HG02852 (cell line): ENCODE results near the gene IFNL3.
"Not testable (repeated sequence)": the region's sequence is repeated elsewhere in the genome, so short reads cannot be mapped to it uniquely, and the experiment has no call there.

Experiments
- ATAC-seq: cut with Tn5 transposase; IDR thresholded peaks from one replicate; pipeline ENCODE4 v1.9.1; 2021; ENCODE audit warnings: mild to moderate bottlenecking, moderate library complexity; ENCODE audit not compliant: unreplicated experiment

IFNL3 gene

GRCh38 chr19:39218230-39219007 lies 26.4 kb downstream of the IFNL3 start:
- no peak for ATAC-seq

GRCh38 chr19:39217094-39217493 lies 27.7 kb downstream of the IFNL3 start:
- ATAC-seq = no peak

- ATAC-seq = not testable (repeated sequence)
These were observed 29.5 kb downstream of the IFNL3 start for GRCh38 chr19:39215323-39215722.

DNA sequence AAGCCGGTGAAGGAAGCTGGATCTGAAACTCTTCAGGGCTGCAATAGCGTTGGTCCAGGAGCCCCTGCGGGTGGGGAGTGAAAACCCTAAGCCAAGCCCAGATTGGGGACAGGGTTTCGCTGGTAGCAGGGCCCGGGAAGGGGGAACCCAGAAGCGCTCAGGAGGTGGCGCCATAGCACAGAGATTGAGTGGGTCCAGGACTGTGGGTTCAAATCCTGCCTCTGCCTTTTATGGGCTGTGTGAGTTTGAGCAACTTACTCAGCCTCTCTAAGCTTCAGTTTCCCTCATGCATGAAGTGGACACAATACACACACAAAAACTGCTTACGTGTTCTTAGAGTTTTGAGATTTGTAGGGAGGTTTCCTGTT lies 32.4 kb downstream of the IFNL3 start:
- no peak for ATAC-seq

- ATAC-seq = no peak
These were observed 33.0 kb downstream of the IFNL3 start for GRCh38 chr19:39211731-39212374.

- ATAC-seq = no peak
These were observed 35.6 kb downstream of the IFNL3 start for GRCh38 chr19:39209196-39209595.

GRCh38 chr19:39208175-39208795 lies 36.5 kb downstream of the IFNL3 start:
- no peak for ATAC-seq

- ATAC-seq = no peak
These were observed 37.4 kb downstream of the IFNL3 start for GRCh38 chr19:39207293-39207836.

GRCh38 chr19:39206122-39206521 lies 38.7 kb downstream of the IFNL3 start:
- ATAC-seq = no peak

- ATAC-seq = no peak
These were observed 39.4 kb downstream of the IFNL3 start for GRCh38 chr19:39205449-39205764.

DNA sequence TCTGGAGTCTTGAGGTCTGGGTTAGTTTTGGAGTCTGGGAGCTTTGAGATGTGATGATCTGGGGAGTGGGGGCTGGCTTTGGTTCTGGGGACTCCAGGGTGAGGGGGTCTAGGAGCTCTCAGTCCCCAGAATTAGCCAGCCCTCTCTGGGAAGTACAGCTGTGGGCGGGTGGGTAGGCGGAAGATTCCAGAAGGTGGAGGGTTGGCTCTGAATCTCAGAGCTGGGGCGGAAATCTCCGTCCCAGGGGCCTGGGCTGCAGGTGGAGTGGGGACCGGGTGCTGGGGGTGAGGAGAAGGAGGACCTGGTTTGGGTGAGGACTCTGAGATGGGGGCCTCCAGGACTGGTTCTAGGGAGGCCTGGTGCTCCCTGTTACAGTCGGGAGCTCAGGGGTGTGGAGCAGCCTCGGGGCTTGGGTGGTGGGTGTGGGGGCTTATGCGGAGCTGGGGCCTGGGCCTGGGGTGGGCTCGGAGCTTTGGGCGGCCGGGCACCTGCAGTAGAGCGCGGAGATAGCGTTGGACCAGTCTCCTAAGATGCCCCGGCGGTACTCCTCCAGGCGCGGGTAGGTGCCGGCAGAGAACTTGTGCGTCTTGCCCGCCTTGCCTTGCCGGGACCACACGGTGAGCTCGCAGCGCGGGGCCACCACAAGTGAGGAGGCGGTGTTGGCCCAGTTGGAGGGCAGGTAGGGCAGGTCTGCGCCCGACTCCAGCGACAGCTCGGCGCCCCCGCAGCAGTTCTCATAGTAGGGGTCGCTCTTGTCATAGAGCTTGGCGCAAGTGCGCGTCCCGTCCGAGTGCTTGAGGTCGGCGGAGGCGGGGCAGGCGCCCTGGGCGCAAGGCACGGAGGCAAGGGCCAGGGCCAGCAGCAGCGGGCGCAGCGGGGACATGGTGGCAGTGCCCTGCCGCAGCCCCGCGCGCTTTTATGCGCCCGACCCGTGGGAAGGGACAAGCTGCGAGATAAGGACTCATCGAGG lies 41.1 kb downstream of the IFNL3 start, which contains the start of gene SYCN:
Gene SYCN (minus strand): TSS at position 892 of the 970 bp plus-strand sequence. CDS start 9 bp downstream, at position 883.
- ATAC-seq = no peak

DNA sequence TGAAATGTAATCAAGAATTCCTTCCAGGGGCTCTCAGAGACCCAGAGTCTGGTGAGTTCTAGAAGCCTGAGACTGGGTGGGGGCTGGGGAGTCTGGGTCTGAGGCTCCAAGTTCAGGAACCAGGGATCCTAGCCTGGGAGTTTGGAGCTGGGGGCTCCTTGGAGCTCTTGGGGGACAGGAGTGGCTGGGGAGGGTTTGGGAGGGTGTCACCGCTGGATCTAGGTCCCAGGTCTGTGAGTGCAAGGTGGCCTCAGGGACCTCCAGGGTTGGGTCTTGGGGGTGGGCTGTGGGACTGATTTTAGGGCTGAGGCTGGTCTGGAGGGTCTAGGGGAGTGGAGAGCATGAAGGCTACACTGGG lies 41.8 kb downstream of the IFNL3 start:
- ATAC-seq = no peak

DNA sequence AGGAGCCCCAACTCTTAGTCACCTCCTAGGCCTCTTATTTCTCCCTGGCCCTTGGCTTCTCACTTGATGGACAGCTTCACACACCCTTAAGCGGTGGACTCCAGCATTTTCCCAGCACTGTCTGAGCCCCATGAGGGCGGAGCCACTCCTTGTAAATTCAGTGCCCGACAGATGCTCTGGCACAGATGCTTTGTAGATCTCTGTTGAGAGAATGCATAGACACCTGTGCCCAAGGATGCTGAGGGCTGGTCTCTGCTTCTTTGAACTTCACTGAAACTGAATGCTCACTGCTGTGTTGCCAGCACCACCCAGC lies 44.0 kb downstream of the IFNL3 start:
- ATAC-seq = no peak

GRCh38 chr19:39200066-39200802 lies 44.6 kb downstream of the IFNL3 start:
- ATAC-seq = no peak

- no peak for ATAC-seq
These were observed 45.8 kb downstream of the IFNL3 start for GRCh38 chr19:39199025-39199424.

GRCh38 chr19:39197808-39198207 lies 47.0 kb downstream of the IFNL3 start:
- ATAC-seq = no peak

DNA sequence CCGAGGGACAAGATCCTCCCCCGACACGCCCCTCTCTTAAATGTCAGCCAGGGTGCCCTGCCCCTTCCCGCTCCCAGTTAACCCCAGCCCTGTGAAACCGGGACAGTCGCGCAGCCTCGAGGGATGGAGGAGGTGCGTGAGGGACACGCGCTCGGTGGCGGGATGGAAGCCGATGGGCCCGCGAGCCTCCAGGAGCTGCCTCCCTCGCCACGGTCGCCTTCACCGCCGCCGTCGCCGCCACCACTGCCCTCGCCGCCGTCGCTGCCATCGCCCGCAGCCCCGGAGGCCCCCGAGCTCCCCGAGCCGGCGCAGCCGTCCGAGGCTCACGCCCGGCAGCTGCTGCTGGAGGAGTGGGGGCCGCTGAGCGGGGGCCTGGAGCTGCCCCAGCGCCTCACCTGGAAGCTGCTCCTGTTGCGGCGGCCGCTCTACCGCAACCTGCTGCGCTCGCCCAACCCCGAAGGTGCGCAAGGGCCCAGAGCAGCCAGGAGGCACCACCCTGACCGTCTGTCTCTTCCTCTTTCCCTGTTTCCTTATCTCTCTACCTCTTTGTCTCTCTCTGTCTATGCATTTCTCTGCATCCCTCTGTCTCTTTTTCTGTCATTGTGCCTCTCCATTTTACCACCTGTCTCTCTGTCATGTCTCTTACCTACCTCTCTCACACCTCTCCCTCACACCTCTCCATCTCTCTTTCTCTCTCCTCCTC lies 47.8 kb downstream of the IFNL3 start, which contains the start of gene NCCRP1:
Gene NCCRP1 (plus strand): TSS at position 105 of the 703 bp plus-strand sequence. CDS start 19 bp downstream, at position 124.
- ATAC-seq = no peak

DNA sequence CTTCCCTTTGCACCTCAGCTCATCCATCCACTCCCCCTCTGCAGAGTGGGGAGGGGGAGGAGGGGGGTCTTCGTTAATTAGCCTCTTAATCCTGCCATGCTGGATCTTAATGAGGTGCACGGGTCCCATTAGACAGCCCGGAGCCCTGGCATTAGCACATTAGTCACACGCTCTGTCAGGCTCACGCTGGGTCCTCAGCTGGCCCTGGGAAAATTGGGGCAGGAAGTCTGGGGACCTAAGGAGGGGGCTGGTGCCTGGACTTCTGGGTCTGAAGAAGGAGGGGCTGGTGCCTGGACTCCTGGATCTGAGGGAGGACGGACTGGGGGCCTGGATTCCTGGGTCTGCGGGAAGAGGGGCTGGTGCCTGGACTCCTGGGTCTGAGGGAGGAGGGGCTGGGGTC lies 48.5 kb downstream of the IFNL3 start:
- ATAC-seq = no peak

- no peak for ATAC-seq
These were observed 49.1 kb downstream of the IFNL3 start for GRCh38 chr19:39195755-39196154.
